ENCODE data around the gene PRMT7.

GRCh38 chr16:68339214-68339613, 28.4 kb downstream of the PRMT7 start:
- TF ChIP-seq POLR2A (IDR thresholded peaks at IDR 0.05): no peak
- no peak for TF ChIP-seq CTCF (IDR thresholded peaks at IDR 0.05)
- no peak for TF ChIP-seq EP300 (IDR thresholded peaks at IDR 0.05)
- TF ChIP-seq POLR2AphosphoS5 (IDR thresholded peaks at IDR 0.05): no peak

Data from gastroesophageal sphincter (tissue), 3 donors.